H1 (cell line): Measurements from ENCODE around the gene PBXIP1.

Experiments
- CBX5 ChIP-seq: fragments of 300-800, 300-1000 bp; sonication (generic); IDR thresholded peaks from 2 replicates; pipeline ENCODE4 v1.7.1; 2016; ENCODE audit warnings: antibody characterized with exemption, low read length, low read depth
- CREB1 ChIP-seq: IDR thresholded peaks from 2 replicates; pipeline ENCODE4 v1.6.1; 2012; ENCODE audit warnings: inconsistent platforms
- CTCF ChIP-seq, 3 experiments: IDR thresholded peaks; 1 replicate in 2 of 3; 2 replicates in 1 of 3; pipeline versions ENCODE4 v1.5.1 to v1.6.1; 2011; ENCODE audit warnings: low read length in 3 of 3, mild to moderate bottlenecking in 3 of 3, inconsistent platforms in 2 of 3, low read depth in 1 of 3, moderate library complexity in 1 of 3; ENCODE audit not compliant: insufficient read depth in 1 of 3; ENCODE audit errors: control extremely low read depth in 1 of 3
- EZH2 ChIP-seq: fragments of 200-600 bp; sonication (generic); IDR thresholded peaks from 2 replicates; pipeline ENCODE4 v1.7.1; 2012; ENCODE audit warnings: low read depth, mild to moderate bottlenecking, moderate library complexity, low read length, inconsistent platforms; ENCODE audit not compliant: severe bottlenecking
- POLR2A ChIP-seq, 2 experiments: IDR thresholded peaks; 1 replicate in 1 of 2; 2 replicates in 1 of 2; pipeline ENCODE4 v1.6.1; 2011; ENCODE audit warnings: low read depth in 2 of 2, low read length in 2 of 2, mild to moderate bottlenecking in 2 of 2; ENCODE audit errors: control extremely low read depth in 1 of 2
- RXRA ChIP-seq: IDR thresholded peaks from 2 replicates; pipeline ENCODE4 v1.6.1; 2011; ENCODE audit warnings: low read depth, mild to moderate bottlenecking, low read length, moderate library complexity; ENCODE audit not compliant: insufficient read depth
- SIN3A ChIP-seq, 2 experiments: IDR thresholded peaks in 1 of 2; conservative IDR thresholded peaks in 1 of 2; 2 replicates each; pipeline ENCODE4 v1.6.1; 2011 to 2012; ENCODE audit warnings: low read length in 2 of 2, improper control_type of control experiment in 1 of 2, low read depth in 1 of 2, mild to moderate bottlenecking in 1 of 2
- SIX5 ChIP-seq: IDR thresholded peaks from 2 replicates; pipeline ENCODE4 v1.6.1; 2011; ENCODE audit warnings: mild to moderate bottlenecking, low read depth, low read length

GRCh38 chr1:154945160-154945961, 10.5 kb downstream of the PBXIP1 start:
- TF ChIP-seq SIN3A (conservative IDR thresholded peaks at IDR 0.05 in 1 of 2, IDR thresholded peaks at IDR 0.05 in 1 of 2; ENCODE audit: low read depth in 1 of 2, low read length in 2 of 2) (no peak), CBX5 (no peak), CREB1 (no peak), RXRA (no peak), CTCF (IDR thresholded peaks at IDR 0.05; ENCODE audit: control extremely low read depth in 1 of 3, insufficient read depth in 1 of 3, low read depth in 1 of 3, low read length in 3 of 3) (no peak), EZH2 (no peak), POLR2A (IDR thresholded peaks at IDR 0.05; ENCODE audit: control extremely low read depth in 1 of 2, low read depth in 2 of 2, low read length in 2 of 2) (no peak), SIX5 (no peak)
